ENCODE measurements around the gene RAB6B.

The RAB6B gene

DNA sequence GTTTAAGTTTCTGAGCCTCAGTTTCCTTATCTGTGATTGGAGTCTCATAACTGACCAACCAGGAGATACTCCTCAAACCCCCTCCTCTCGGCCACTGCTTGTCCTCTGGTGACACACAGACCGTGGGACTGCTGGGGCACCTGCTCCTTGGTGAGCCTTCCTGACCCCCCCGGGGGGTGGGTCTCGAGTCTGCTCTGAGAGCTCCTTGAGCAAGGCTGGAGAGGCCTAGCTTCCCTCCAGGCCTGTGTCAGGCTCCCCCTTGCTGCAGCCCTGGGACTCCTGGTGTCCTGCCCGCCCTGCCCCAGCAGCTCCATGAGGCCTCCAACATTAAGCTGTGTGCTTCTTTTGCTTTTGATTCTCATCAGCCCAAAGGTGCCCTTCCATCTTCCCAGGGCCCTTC is 62.4 kb downstream of the RAB6B start:
- Histone ChIP-seq H3K4me3 (replicated peaks; ENCODE audit: insufficient read depth, low read length) (no peak overlapping the region), H3K27me3 (ENCODE audit: insufficient read depth, poor library complexity, severe bottlenecking) (no peaks in the 10 kb centered on the region), H3K27ac (replicated peaks) (no peak overlapping the region)
- no peak for TF ChIP-seq SPI1 (IDR thresholded peaks at IDR 0.05; ENCODE audit: borderline replicate concordance, low read depth)
- DNase-seq (ENCODE audit: low read depth in 1 of 2, low spot score in 1 of 2): no peak

DNA sequence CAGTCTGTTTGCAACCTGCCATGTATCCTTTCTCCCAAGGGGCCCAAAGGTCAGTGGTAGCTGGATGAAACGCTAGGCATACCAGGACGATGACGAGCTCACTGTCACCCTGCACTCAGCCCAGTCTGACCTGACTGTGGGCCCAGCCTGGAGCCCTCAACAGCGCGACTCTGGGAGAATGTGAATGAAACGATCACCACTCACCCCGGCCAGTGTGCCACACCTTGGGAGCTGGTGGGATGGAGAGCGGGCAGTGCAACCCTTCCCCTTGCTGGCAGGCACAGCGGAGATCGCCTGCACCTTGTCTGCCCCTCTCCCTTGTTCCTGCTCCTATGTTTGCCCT is 62.9 kb downstream of the RAB6B start:
- no peak for DNase-seq (ENCODE audit: low read depth in 1 of 2, low spot score in 1 of 2)
- H3K27ac ChIP-seq (replicated peaks): no peak overlapping the region
- H3K4me3 ChIP-seq (replicated peaks; ENCODE audit: insufficient read depth, low read length): no peak overlapping the region
- no peak for TF ChIP-seq GABPA (IDR thresholded peaks at IDR 0.05; ENCODE audit: low read depth)
- TF ChIP-seq POLR2AphosphoS5 (IDR thresholded peaks at IDR 0.05; ENCODE audit: low read depth): no peak
- no peak for TF ChIP-seq SPI1 (IDR thresholded peaks at IDR 0.05; ENCODE audit: borderline replicate concordance, low read depth)
- TF ChIP-seq, protein P1, sequence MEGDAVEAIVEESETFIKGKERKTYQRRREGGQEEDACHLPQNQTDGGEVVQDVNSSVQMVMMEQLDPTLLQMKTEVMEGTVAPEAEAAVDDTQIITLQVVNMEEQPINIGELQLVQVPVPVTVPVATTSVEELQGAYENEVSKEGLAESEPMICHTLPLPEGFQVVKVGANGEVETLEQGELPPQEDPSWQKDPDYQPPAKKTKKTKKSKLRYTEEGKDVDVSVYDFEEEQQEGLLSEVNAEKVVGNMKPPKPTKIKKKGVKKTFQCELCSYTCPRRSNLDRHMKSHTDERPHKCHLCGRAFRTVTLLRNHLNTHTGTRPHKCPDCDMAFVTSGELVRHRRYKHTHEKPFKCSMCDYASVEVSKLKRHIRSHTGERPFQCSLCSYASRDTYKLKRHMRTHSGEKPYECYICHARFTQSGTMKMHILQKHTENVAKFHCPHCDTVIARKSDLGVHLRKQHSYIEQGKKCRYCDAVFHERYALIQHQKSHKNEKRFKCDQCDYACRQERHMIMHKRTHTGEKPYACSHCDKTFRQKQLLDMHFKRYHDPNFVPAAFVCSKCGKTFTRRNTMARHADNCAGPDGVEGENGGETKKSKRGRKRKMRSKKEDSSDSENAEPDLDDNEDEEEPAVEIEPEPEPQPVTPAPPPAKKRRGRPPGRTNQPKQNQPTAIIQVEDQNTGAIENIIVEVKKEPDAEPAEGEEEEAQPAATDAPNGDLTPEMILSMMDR (IDR thresholded peaks at IDR 0.05; ENCODE audit: insufficient read depth, low read length): no peak
- TF ChIP-seq, protein P2, sequence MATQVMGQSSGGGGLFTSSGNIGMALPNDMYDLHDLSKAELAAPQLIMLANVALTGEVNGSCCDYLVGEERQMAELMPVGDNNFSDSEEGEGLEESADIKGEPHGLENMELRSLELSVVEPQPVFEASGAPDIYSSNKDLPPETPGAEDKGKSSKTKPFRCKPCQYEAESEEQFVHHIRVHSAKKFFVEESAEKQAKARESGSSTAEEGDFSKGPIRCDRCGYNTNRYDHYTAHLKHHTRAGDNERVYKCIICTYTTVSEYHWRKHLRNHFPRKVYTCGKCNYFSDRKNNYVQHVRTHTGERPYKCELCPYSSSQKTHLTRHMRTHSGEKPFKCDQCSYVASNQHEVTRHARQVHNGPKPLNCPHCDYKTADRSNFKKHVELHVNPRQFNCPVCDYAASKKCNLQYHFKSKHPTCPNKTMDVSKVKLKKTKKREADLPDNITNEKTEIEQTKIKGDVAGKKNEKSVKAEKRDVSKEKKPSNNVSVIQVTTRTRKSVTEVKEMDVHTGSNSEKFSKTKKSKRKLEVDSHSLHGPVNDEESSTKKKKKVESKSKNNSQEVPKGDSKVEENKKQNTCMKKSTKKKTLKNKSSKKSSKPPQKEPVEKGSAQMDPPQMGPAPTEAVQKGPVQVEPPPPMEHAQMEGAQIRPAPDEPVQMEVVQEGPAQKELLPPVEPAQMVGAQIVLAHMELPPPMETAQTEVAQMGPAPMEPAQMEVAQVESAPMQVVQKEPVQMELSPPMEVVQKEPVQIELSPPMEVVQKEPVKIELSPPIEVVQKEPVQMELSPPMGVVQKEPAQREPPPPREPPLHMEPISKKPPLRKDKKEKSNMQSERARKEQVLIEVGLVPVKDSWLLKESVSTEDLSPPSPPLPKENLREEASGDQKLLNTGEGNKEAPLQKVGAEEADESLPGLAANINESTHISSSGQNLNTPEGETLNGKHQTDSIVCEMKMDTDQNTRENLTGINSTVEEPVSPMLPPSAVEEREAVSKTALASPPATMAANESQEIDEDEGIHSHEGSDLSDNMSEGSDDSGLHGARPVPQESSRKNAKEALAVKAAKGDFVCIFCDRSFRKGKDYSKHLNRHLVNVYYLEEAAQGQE (IDR thresholded peaks at IDR 0.05; ENCODE audit: insufficient replicate concordance, low read depth): no peak
- no peaks in the 10 kb centered on the region for H3K27me3 ChIP-seq (ENCODE audit: insufficient read depth, poor library complexity, severe bottlenecking)

DNA sequence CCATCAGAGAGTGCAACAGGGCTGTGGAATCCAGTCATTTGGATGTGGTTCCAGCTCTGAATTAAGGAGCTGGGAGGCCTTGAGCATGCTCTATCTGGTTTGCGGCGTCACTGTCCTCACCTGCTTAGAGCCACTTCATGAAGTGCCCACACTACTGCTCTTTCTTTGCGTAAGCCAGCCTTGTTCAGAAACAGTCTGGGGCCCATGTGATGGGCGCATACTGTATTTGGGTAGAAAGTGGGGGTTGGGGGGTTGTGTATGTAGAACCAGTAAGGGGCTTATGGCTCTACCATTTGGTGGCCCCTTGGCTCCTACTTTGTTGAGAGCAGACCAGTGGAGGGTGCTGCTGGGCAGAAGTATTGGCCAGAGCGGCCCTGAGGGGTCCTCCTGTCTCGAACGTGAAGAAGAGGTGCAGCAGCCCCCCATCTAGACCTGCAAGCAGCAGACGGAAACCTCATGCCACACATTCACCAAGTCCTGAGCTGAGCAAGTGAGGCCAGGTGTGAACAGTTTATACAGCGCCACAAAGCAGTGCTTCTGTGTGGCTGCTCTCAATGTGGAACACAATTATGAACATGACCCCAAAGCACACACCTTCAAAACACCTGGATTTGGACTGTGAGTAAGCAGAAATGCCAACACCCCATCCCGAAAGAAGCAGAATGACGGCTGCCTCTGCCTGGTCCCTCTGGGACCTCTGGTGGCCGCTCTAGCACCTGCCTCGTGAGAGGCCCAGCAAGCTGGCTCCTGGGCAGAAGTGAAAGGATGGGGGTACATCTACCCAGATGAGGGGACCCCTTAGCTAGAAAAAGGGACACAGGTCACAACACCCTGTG is 63.5 kb downstream of the RAB6B start:
- Histone ChIP-seq H3K4me3 (replicated peaks; ENCODE audit: insufficient read depth, low read length) (no peak overlapping the region), H3K27ac (replicated peaks) (no peak overlapping the region), H3K27me3 (ENCODE audit: insufficient read depth, poor library complexity, severe bottlenecking) (no peaks in the 10 kb centered on the region)
- no peak for DNase-seq (ENCODE audit: low read depth in 1 of 2, low spot score in 1 of 2)
- TF ChIP-seq, protein P2 (IDR thresholded peaks at IDR 0.05; ENCODE audit: insufficient replicate concordance, low read depth): no peak
- TF ChIP-seq SPI1 (IDR thresholded peaks at IDR 0.05; ENCODE audit: borderline replicate concordance, low read depth): no peak
- TF ChIP-seq, protein P1 (IDR thresholded peaks at IDR 0.05; ENCODE audit: insufficient read depth, low read length): no peak
- TF ChIP-seq GABPA (IDR thresholded peaks at IDR 0.05; ENCODE audit: low read depth): no peak

DNA sequence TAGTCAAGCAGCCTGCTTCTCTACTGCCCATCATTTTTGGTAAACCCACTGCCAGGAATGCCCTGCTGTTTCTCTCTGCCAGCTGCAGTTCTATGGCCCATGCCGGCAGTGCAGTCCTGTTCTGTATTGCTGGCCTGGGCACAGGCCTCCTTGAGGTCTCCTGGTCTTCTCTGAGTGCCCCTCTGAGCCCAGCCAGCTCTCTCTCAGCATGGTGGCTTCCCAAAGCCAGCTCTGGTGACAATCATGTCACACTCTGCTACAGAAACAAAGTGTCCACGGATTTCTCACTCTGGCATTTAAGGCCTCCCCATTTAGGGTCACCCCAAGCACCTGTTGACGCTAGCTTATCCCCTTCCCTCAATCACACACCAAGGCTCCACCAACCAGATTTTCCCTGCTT is 65.6 kb downstream of the RAB6B start:
- Histone ChIP-seq H3K4me3 (replicated peaks; ENCODE audit: insufficient read depth, low read length) (no peak overlapping the region), H3K27ac (replicated peaks) (no peak overlapping the region), H3K27me3 (ENCODE audit: insufficient read depth, poor library complexity, severe bottlenecking) (no peaks in the 10 kb centered on the region)
- no peak for TF ChIP-seq GABPA (IDR thresholded peaks at IDR 0.05; ENCODE audit: low read depth)
- TF ChIP-seq, protein P2 (IDR thresholded peaks at IDR 0.05; ENCODE audit: insufficient replicate concordance, low read depth): no peak
- TF ChIP-seq SPI1 (IDR thresholded peaks at IDR 0.05; ENCODE audit: borderline replicate concordance, low read depth): no peak
- TF ChIP-seq, protein P1 (IDR thresholded peaks at IDR 0.05; ENCODE audit: insufficient read depth, low read length): no peak
- TF ChIP-seq POLR2AphosphoS5 (IDR thresholded peaks at IDR 0.05; ENCODE audit: low read depth): no peak
- DNase-seq (ENCODE audit: low read depth in 1 of 2, low spot score in 1 of 2): no peak

All from HL-60 (cell line).